CD14-positive monocyte (primary cell): ENCODE measurements around the gene FOXJ3. TPM values are rescaled to one million over a fixed set of nuclear protein-coding genes. Genes with fewer than 3 reads are reported as not detected.

Source experiments
- DNase-seq, 3 donors: peaks; one replicate each; pipeline ENCODE4 v3.0.0-alpha.2; 2011 to 2022
- H2AFZ ChIP-seq: 2 replicates; pipeline ENCODE4 v1.6.0; 2012; ENCODE audit warnings: mild to moderate bottlenecking, low read depth, low read length, inconsistent platforms; ENCODE audit not compliant: insufficient read depth, poor library complexity, severe bottlenecking
- H3K27ac ChIP-seq, 2 donors: 1 replicate in 1 of 2; 2 replicates in 1 of 2; pipeline ENCODE4 v1.5.1; 2012 to 2013; ENCODE audit warnings: low read length in 2 of 2, control low read depth in 1 of 2, inconsistent platforms in 1 of 2, low read depth in 1 of 2, mild to moderate bottlenecking in 1 of 2
- H3K27me3 ChIP-seq, 2 donors: one replicate each; pipeline versions ENCODE4 v1.6.0 to v1.6.1; 2011 to 2013; ENCODE audit warnings: low read length in 2 of 2; ENCODE audit not compliant: control insufficient read depth in 2 of 2, insufficient read depth in 2 of 2
- H3K36me3 ChIP-seq, 2 donors: replicated peaks in 1 of 2; 1 replicate in 1 of 2; 2 replicates in 1 of 2; pipeline versions ENCODE4 v1.5.1 to v1.6.1; 2012 to 2013; ENCODE audit warnings: low read length in 2 of 2, control low read depth in 1 of 2, inconsistent platforms in 1 of 2, mild to moderate bottlenecking in 1 of 2; ENCODE audit not compliant: insufficient read depth in 2 of 2, control insufficient read depth in 1 of 2
- H3K4me1 ChIP-seq, 2 donors: 1 replicate in 1 of 2; 2 replicates in 1 of 2; pipeline versions ENCODE4 v1.5.1 to v1.6.1; 2012 to 2013; ENCODE audit warnings: low read length in 2 of 2, control low read depth in 1 of 2, inconsistent platforms in 1 of 2, mild to moderate bottlenecking in 1 of 2, moderate library complexity in 1 of 2; ENCODE audit not compliant: insufficient read depth in 2 of 2, control insufficient read depth in 1 of 2
- H3K4me2 ChIP-seq: replicated peaks from 2 replicates; pipeline ENCODE3; 2012; ENCODE audit warnings: low read length, moderate library complexity, mild to moderate bottlenecking; ENCODE audit not compliant: poor library complexity, severe bottlenecking; ENCODE audit errors: extremely low read depth
- H3K4me3 ChIP-seq, 3 experiments: fragments of 200-600 bp in 1 of 3; sonication (generic) in 1 of 3; replicated peaks in 1 of 3; 1 replicate in 2 of 3; 2 replicates in 1 of 3; pipeline ENCODE4 v1.5.1; 2011 to 2013; ENCODE audit warnings: low read length in 3 of 3, mild to moderate bottlenecking in 3 of 3, control low read depth in 2 of 3, low read depth in 2 of 3, inconsistent platforms in 1 of 3, moderate library complexity in 1 of 3
- H3K79me2 ChIP-seq: 2 replicates; pipeline ENCODE4 v1.6.0; 2012; ENCODE audit warnings: mild to moderate bottlenecking, control low read depth, inconsistent platforms, low read length, moderate library complexity; ENCODE audit not compliant: insufficient read depth
- H3K9ac ChIP-seq: 2 replicates; pipeline ENCODE4 v1.6.0; 2017; ENCODE audit warnings: low read length, mild to moderate bottlenecking; ENCODE audit not compliant: insufficient read depth, poor library complexity, severe bottlenecking
- H3K9me3 ChIP-seq, 2 donors: replicated peaks in 1 of 2; 1 replicate in 1 of 2; 2 replicates in 1 of 2; pipeline versions ENCODE4 v1.5.1 to v1.6.1; 2012 to 2013; ENCODE audit warnings: low read length in 2 of 2, control low read depth in 1 of 2; ENCODE audit not compliant: control insufficient read depth in 1 of 2, insufficient read depth in 1 of 2
- H4K20me1 ChIP-seq: 2 replicates; pipeline ENCODE4 v1.6.0; 2012; ENCODE audit warnings: mild to moderate bottlenecking, low read length, control low read depth, moderate library complexity; ENCODE audit not compliant: insufficient read depth
- H3K27ac Mint-ChIP-seq, 7 donors: one replicate each; pipeline ENCODE4 v1.8.0; 2020; ENCODE audit warnings: mild to moderate bottlenecking in 7 of 7, mixed read lengths in 7 of 7, moderate library complexity in 6 of 7, inconsistent platforms in 2 of 7
- H3K27me3 Mint-ChIP-seq, 3 donors: one replicate each; pipeline ENCODE4 v1.8.0; 2021 to 2022; ENCODE audit warnings: low read depth in 3 of 3, mild to moderate bottlenecking in 3 of 3, mixed read lengths in 3 of 3, moderate library complexity in 3 of 3, inconsistent platforms in 1 of 3
- H3K36me3 Mint-ChIP-seq, 2 donors: one replicate each; pipeline ENCODE4 v1.8.0; 2020; ENCODE audit warnings: mixed read lengths in 2 of 2, inconsistent platforms in 1 of 2, mild to moderate bottlenecking in 1 of 2
- H3K4me1 Mint-ChIP-seq: one replicate; pipeline ENCODE4 v1.8.0; 2020; ENCODE audit warnings: mild to moderate bottlenecking, mixed read lengths
- H3K4me3 Mint-ChIP-seq, 2 donors: one replicate each; pipeline ENCODE4 v1.8.0; 2020; ENCODE audit warnings: mild to moderate bottlenecking in 2 of 2, mixed read lengths in 2 of 2, moderate library complexity in 1 of 2
- H3K9me3 Mint-ChIP-seq, 7 donors: one replicate each; pipeline ENCODE4 v1.8.0; 2020 to 2022; ENCODE audit warnings: mixed read lengths in 7 of 7, mild to moderate bottlenecking in 6 of 7, moderate library complexity in 6 of 7, inconsistent platforms in 2 of 7
- CTCF ChIP-seq: fragments of 200-600 bp; IDR thresholded peaks from one replicate; pipeline ENCODE4 v1.8.0; 2022; ENCODE audit warnings: antibody characterized with exemption, mild to moderate bottlenecking
- WGBS: methylation state at CpG from one replicate; pipeline ENCODE4 v1.1.5; 2013; ENCODE audit warnings: missing lambda C conversion rate; ENCODE audit not compliant: insufficient coverage; 5-methylcytosine and 5-hydroxymethylcytosine counted together
- intact Hi-C, 2 donors: fragments of 100-400 bp; cut with micrococcal nuclease; formaldehyde crosslinking; loops; one replicate each; pipeline versions ENCODE4 v1.15.0 to v1.15.1; 2023
- polyA plus RNA-seq, 3 donors: library from polyadenylated mRNA; depleted of rRNA in 1 of 3; unstranded in 2 of 3; stranded (reverse) in 1 of 3; fragments of 300-500 nt in 2 of 3; fragments of >200 nt in 1 of 3; fragmentation: Illumina TruSeq in 2 of 3; gene quantifications; 1 replicate in 2 of 3; 2 replicates in 1 of 3; pipeline ENCODE4 v1.2.3, GENCODE V29; 2012 to 2021

FOXJ3 gene
- polyA plus RNA-seq, 3 donors, result 10.2 to 18.5 (median 18.4) TPM

- Histone ChIP-seq H3K4me3 (no peak overlapping the region), H3K9ac (no peak overlapping the region), H3K79me2 (no peaks in the 10 kb centered on the region), H3K4me1 (peaks cover 6 to 7% of the 10 kb centered on the region in 2 donors), H3K27ac (no peak overlapping the region), H4K20me1 (no peaks in the 10 kb centered on the region), H3K9me3 (no peaks in the 10 kb centered on the region), H3K27me3 (no peaks in the 10 kb centered on the region), H3K36me3 (no peaks in the 10 kb centered on the region), H3K4me2 (no peak overlapping the region), H2AFZ (no peak overlapping the region)
- intact Hi-C loops, result no loop called here
- H3K27ac Mint-ChIP-seq, result no peak overlapping the region
- H3K36me3 Mint-ChIP-seq, result no peaks in the 10 kb centered on the region
- peak overlapping the region in 1 of 2 donors; percentile 21 for H3K4me3 Mint-ChIP-seq
- 11% methylated on average over 6 of the region's 8 CpGs for WGBS
- DNase-seq, result no peak
- H3K4me1 Mint-ChIP-seq, result peaks cover 5% of the 10 kb centered on the region
- H3K27me3 Mint-ChIP-seq, result peaks cover 7 to 20% (median 12%) of the 10 kb centered on the region in 3 donors
- TF ChIP-seq CTCF, result no peak
- H3K9me3 Mint-ChIP-seq, result no peaks in the 10 kb centered on the region
Observed at GRCh38 chr1:42145389-42145716, 189.7 kb downstream of the FOXJ3 start.

- no peak for DNase-seq
- H3K4me1 ChIP-seq, result peaks cover 6 to 7% of the 10 kb centered on the region in 2 donors
- no peak overlapping the region for H3K4me3 ChIP-seq
- H3K36me3 Mint-ChIP-seq, result no peaks in the 10 kb centered on the region
- peaks cover 7 to 17% (median 12%) of the 10 kb centered on the region in 3 donors for H3K27me3 Mint-ChIP-seq
- intact Hi-C loops, result no loop called here
- no peaks in the 10 kb centered on the region for H3K27me3 ChIP-seq
- no peaks in the 10 kb centered on the region for H3K9me3 Mint-ChIP-seq
- WGBS, result 77% methylated on average over 10 of the region's 12 CpGs
- H3K4me2 ChIP-seq, result no peak overlapping the region
- H3K27ac ChIP-seq, result no peak overlapping the region
- no peak for TF ChIP-seq CTCF
- H3K36me3 ChIP-seq, result no peaks in the 10 kb centered on the region
- H3K9ac ChIP-seq, result no peak overlapping the region
- peaks cover 5% of the 10 kb centered on the region for H3K4me1 Mint-ChIP-seq
- H2AFZ ChIP-seq, result no peak overlapping the region
- H3K4me3 Mint-ChIP-seq, result no peak overlapping the region
- H3K79me2 ChIP-seq, result no peaks in the 10 kb centered on the region
- H3K27ac Mint-ChIP-seq, result no peak overlapping the region
- no peaks in the 10 kb centered on the region for H3K9me3 ChIP-seq
- H4K20me1 ChIP-seq, result no peaks in the 10 kb centered on the region
Observed at GRCh38 chr1:42144711-42145388, 190.2 kb downstream of the FOXJ3 start.
